Measurements from ENCODE around the gene MCOLN3.

The MCOLN3 gene

DNA sequence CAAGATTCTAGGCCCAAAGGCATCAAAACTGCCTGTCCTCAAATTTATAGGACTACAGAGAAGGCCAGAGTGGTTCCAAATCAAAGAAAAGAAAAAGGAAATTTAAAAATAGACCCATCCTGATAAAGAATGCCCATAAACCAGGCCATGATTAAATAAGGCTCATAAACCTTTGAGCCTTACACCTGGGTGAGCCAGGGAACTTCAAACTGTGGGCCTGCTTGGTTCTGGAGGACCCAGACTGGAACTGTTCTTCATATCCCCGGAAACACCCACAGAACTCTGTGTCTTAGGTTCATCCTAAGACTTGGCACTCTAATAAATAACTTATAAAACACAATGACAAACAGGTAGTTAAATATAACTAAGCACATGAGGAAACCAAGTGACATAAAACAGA lies 80.2 kb downstream of the MCOLN3 start:
- H3K27ac ChIP-seq = no peak overlapping the region
- TF ChIP-seq ZFX (IDR thresholded peaks at IDR 0.05) = no peak
- TF ChIP-seq, protein P1, sequence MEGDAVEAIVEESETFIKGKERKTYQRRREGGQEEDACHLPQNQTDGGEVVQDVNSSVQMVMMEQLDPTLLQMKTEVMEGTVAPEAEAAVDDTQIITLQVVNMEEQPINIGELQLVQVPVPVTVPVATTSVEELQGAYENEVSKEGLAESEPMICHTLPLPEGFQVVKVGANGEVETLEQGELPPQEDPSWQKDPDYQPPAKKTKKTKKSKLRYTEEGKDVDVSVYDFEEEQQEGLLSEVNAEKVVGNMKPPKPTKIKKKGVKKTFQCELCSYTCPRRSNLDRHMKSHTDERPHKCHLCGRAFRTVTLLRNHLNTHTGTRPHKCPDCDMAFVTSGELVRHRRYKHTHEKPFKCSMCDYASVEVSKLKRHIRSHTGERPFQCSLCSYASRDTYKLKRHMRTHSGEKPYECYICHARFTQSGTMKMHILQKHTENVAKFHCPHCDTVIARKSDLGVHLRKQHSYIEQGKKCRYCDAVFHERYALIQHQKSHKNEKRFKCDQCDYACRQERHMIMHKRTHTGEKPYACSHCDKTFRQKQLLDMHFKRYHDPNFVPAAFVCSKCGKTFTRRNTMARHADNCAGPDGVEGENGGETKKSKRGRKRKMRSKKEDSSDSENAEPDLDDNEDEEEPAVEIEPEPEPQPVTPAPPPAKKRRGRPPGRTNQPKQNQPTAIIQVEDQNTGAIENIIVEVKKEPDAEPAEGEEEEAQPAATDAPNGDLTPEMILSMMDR (conservative IDR thresholded peaks at IDR 0.05) = no peak

Measured in C4-2B (cell line).